ENCODE data around the gene COL2A1.

COL2A1 gene

GRCh38 chr12:47941871-47942613, 62.2 kb downstream of the COL2A1 start:
- no peak overlapping the region for H3K27ac Mint-ChIP-seq
- no peaks in the 10 kb centered on the region for H3K9me3 Mint-ChIP-seq
- peaks cover 7% of the 10 kb centered on the region for H3K27me3 Mint-ChIP-seq
- no peak overlapping the region for H3K4me3 Mint-ChIP-seq
- peaks cover 10% of the 10 kb centered on the region for H3K4me1 Mint-ChIP-seq
- H3K36me3 Mint-ChIP-seq, result no peaks in the 10 kb centered on the region

- Mint-ChIP-seq H3K27ac (no peak overlapping the region), H3K36me3 (no peaks in the 10 kb centered on the region), H3K27me3 (peaks cover 7% of the 10 kb centered on the region), H3K9me3 (no peaks in the 10 kb centered on the region), H3K4me1 (peaks cover 10% of the 10 kb centered on the region), H3K4me3 (no peak overlapping the region)
Measured at GRCh38 chr12:47941475-47941780, 62.8 kb downstream of the COL2A1 start.

- Mint-ChIP-seq H3K4me1 (peaks cover 10% of the 10 kb centered on the region), H3K36me3 (no peaks in the 10 kb centered on the region), H3K9me3 (no peaks in the 10 kb centered on the region), H3K4me3 (no peak overlapping the region), H3K27ac (no peak overlapping the region), H3K27me3 (peaks cover 7% of the 10 kb centered on the region)
Measured at GRCh38 chr12:47940773-47941474, 63.4 kb downstream of the COL2A1 start.

- Mint-ChIP-seq H3K27me3 (peaks cover 7% of the 10 kb centered on the region), H3K36me3 (no peaks in the 10 kb centered on the region), H3K9me3 (no peaks in the 10 kb centered on the region), H3K27ac (no peak overlapping the region), H3K4me1 (peaks cover 10% of the 10 kb centered on the region), H3K4me3 (no peak overlapping the region)
Measured at GRCh38 chr12:47939009-47939601, 65.2 kb downstream of the COL2A1 start.

GRCh38 chr12:47938594-47938993, 65.7 kb downstream of the COL2A1 start:
- peaks cover 10% of the 10 kb centered on the region for H3K4me1 Mint-ChIP-seq
- no peaks in the 10 kb centered on the region for H3K36me3 Mint-ChIP-seq

GRCh38 chr12:47938093-47938492, 66.2 kb downstream of the COL2A1 start:
- H3K4me3 Mint-ChIP-seq, result no peak overlapping the region
- no peak overlapping the region for H3K27ac Mint-ChIP-seq
- no peaks in the 10 kb centered on the region for H3K9me3 Mint-ChIP-seq
- no peaks in the 10 kb centered on the region for H3K36me3 Mint-ChIP-seq
- H3K27me3 Mint-ChIP-seq, result peaks cover 6% of the 10 kb centered on the region
- peaks cover 10% of the 10 kb centered on the region for H3K4me1 Mint-ChIP-seq

More at GRCh38 chr12:47938594-47938993, 65.7 kb downstream of the COL2A1 start:
- Mint-ChIP-seq H3K27ac (no peak overlapping the region), H3K4me3 (no peak overlapping the region), H3K27me3 (peaks cover 7% of the 10 kb centered on the region), H3K9me3 (no peaks in the 10 kb centered on the region)

GRCh38 chr12:47935184-47935583, 69.1 kb downstream of the COL2A1 start:
- Mint-ChIP-seq H3K27ac (no peak overlapping the region), H3K27me3 (no peaks in the 10 kb centered on the region), H3K9me3 (no peaks in the 10 kb centered on the region), H3K36me3 (no peaks in the 10 kb centered on the region), H3K4me3 (no peak overlapping the region), H3K4me1 (no peaks in the 10 kb centered on the region)

GRCh38 chr12:47931187-47931586, 73.1 kb downstream of the COL2A1 start:
- Mint-ChIP-seq H3K4me3 (no peak overlapping the region), H3K9me3 (no peaks in the 10 kb centered on the region), H3K27ac (no peak overlapping the region), H3K4me1 (no peaks in the 10 kb centered on the region), H3K27me3 (no peaks in the 10 kb centered on the region), H3K36me3 (no peaks in the 10 kb centered on the region)

- Mint-ChIP-seq H3K4me3 (no peak overlapping the region), H3K9me3 (no peaks in the 10 kb centered on the region), H3K27me3 (no peaks in the 10 kb centered on the region), H3K36me3 (no peaks in the 10 kb centered on the region), H3K27ac (no peak overlapping the region), H3K4me1 (no peaks in the 10 kb centered on the region)
Measured at GRCh38 chr12:47930634-47931033, 73.6 kb downstream of the COL2A1 start.

GRCh38 chr12:47927346-47927745, 76.9 kb downstream of the COL2A1 start:
- Mint-ChIP-seq H3K9me3 (no peaks in the 10 kb centered on the region), H3K4me1 (no peaks in the 10 kb centered on the region)

More at GRCh38 chr12:47927346-47927745, 76.9 kb downstream of the COL2A1 start:
- H3K36me3 Mint-ChIP-seq, result no peaks in the 10 kb centered on the region
- no peaks in the 10 kb centered on the region for H3K27me3 Mint-ChIP-seq
- H3K27ac Mint-ChIP-seq, result no peak overlapping the region
- no peak overlapping the region for H3K4me3 Mint-ChIP-seq

Data from activated naive CD4-positive, alpha-beta T cell treated with anti-CD3 and anti-CD28 coated beads, Interleukin-2, amount 50 U/mL, for 24 hours (primary cell).